Activated CD8-positive, alpha-beta memory T cell treated with anti-CD3 and anti-CD28 coated beads, Interleukin-2, amount 50 U/mL, for 48 hours (primary cell): ENCODE results near the gene SLFN13.
A peak's percentile ranks its signal among the peaks of the same experiment; 100 is the strongest.
"Not testable (repeated sequence)": the region's sequence is repeated elsewhere in the genome, so short reads cannot be mapped to it uniquely, and the experiment has no call there.

Source experiments
- DNase-seq: peaks from one replicate; pipeline ENCODE4 v3.0.0-alpha.2; 2020

Gene SLFN13, protein sequence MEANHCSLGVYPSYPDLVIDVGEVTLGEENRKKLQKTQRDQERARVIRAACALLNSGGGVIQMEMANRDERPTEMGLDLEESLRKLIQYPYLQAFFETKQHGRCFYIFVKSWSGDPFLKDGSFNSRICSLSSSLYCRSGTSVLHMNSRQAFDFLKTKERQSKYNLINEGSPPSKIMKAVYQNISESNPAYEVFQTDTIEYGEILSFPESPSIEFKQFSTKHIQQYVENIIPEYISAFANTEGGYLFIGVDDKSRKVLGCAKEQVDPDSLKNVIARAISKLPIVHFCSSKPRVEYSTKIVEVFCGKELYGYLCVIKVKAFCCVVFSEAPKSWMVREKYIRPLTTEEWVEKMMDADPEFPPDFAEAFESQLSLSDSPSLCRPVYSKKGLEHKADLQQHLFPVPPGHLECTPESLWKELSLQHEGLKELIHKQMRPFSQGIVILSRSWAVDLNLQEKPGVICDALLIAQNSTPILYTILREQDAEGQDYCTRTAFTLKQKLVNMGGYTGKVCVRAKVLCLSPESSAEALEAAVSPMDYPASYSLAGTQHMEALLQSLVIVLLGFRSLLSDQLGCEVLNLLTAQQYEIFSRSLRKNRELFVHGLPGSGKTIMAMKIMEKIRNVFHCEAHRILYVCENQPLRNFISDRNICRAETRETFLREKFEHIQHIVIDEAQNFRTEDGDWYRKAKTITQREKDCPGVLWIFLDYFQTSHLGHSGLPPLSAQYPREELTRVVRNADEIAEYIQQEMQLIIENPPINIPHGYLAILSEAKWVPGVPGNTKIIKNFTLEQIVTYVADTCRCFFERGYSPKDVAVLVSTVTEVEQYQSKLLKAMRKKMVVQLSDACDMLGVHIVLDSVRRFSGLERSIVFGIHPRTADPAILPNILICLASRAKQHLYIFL

DNA sequence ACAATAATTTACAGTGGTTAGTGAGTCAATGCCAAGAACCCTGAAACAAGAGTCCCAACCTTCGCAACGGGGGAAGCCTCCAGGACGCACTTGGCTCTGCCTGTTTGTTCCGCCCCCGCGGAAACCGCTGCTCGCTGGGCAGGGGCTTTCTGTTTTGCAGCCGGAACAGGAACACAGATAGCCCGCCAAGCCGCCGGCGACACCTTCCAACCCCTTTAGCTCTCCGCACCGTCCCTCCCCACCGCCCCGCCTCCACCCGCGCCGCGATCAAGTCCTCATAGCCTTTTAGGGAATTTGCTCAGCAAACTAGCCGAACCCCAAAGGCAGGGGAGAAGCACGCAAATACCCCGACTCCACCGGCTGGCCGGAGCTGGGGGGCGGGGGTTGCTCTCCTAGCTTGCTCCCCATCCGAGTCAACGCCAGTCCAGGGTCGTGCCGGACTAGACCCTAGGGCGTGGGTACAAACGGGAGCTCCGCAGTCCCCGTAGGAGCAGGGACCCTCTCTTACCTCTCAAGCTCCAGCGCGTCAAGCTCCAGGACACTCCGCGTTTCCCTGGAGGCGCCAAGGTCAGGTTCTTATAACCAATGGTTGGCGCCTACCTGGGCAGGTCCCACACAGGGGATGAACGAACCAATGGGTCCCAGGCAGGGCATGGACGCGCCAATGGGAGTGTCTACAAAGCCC, at the start of gene SLFN13:
Gene SLFN13, minus strand, starts transcription at position 553 of the 685 bp plus-strand sequence. CDS start 3,086 bp downstream, outside the sequence.
- peak; percentile 95 for DNase-seq

DNA sequence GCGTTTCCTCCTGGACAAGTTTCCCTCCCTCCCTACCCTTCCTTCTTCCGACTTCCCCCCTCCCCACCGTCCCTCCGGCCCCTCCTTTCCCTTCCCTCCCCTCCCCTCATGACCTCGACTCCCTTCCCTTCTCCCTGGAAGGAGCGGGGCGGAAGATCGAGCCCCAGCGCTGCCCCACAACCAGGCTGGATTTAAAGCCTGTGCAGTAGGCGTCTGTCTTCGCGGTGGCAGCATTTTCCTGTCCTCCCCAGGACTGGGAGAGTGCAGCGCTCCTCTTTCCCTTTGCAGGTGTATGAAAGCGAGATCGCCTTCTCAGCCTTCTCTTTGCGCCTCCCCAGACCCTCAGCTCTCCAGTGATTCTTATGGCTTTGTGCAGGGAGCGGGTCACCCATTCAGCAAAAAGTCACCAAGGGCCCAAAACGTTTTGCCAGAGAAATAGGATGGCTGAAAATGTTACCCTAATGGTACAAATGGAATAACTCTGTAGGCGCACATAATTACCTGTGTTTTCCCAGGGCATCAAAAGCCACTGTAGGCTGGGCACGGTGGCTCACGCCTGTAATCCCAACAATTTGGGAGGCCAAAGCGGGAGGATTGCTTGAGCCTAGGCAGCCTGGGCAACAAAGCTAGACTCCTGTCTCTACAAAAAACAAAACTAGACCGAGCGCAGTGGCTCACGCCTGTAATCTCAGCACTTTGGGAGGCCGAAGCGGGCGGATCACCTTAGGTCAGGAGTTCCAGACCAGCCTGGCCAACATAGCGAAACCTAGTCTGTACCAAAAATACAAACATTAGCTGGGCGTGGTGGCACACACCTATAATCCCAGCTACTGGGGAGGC, 48.1 kb upstream of the SLFN13 start:
- DNase-seq: no peak

DNA sequence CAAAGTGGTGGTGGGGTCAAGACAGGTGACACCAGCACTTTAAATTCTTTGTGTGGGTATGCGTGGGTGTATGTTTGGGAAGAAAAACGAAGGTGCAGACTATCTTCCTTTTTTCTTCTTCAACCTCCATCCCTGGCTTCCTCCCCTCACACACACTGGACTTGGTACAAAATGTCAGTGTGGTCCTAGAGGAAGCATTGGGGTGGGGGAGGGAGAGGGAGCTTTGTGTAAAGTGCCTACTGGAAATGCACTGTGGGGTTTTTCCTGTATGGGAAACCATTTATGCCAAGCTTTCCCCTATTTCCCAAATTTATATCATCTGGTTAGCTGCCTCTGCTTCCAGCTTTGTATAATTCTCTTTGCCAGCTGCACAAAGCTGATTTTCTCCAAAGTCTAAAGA, 44.5 kb upstream of the SLFN13 start:
- no peak for DNase-seq

DNA sequence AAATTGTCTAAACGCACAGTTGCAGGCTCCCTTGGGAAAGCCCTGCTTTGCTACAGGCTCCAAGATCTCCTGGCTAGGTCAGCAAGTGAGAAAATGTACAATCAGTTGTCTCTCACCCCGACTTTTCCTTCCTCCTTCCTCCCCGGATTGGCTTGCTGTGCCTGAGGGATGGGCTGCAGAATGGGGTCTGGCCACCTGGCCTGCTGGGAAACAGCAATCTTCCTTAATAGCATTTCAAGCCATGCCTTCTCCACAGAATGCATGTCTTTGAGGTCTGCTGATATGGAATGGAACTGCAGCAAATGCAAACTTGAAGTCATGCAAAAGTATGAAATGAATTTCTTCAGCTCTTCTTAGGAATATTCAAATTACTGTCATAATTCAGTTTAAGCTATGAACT, 42.9 kb upstream of the SLFN13 start:
- DNase-seq: no peak

DNA sequence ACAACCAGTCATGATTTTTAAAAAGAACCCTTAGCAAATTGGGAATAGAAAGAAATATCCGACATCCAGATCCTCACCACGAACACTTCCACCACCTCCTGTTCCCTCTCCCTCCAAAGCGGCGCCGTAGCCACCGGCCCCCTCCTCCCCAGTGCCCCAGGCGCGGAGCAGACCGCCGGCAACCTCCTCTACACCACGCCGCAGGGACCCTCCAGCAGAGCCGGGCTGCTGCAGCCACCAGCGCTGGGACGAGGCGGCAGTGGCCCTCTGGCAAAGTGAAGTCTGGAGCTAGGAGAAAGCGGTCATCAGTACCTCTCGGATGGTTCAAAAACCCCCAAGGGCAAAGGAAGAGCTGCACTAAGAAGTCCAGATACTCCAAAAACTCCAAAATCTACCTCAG, 41.4 kb upstream of the SLFN13 start:
- DNase-seq: no peak

DNA sequence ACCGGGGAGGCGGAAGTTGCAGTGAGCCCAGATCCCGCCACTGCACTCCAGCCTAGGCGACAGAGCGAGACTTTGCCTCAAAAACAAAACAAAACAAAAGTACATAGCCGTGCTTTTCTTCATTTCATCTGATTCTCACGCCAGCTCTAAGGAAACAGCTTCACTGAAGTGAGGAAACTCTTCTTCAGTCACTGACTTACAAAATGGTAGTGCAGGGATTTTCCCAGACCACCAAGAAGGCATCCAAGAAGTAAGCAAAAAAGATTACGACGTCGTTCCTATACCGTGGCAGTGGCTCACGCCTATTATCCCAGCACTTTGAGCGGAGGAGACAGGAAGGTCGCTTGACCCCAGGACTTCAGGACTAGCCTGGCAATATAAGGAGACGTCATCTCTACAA, 40.4 kb upstream of the SLFN13 start:
- no peak for DNase-seq

DNA sequence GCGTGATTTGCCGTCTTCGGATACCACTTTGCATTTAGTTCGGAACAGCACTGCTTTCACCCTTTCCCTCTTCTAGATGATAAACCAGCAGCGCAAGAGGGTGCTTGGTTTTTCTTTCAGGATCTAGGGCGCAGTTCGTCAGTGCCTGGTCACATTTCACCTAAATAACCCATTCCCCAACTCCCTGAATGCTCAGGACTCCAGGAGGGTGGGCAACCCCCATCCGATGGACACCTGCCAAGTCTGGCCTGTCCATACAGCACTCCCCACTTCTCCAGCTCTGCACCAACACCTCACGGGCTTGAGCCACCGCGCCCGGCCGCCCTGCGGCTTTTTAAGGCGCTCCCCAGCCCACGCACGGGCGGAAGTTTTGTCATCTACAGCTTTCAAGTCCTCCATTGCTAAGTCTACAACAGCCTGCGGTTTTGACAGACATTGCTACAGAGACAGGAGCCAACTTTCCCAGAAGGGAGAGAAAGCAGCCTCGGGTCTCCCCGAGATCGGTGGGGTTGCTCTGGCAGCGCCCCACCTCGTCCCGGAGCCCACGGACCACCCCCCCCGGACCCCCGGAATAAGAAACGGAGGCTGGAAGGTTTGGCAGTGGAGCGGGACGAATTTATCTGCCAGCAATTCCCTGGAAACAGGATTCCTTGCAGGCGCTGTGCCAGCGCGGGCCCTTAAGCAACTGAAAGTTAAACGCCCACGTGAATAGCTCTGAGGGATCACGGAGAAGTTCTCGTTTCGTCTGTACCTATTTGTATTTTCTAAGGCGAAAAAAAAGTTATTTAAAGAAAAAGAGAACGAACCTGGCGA, 38.6 kb upstream of the SLFN13 start:
- DNase-seq: peak; percentile 91

DNA sequence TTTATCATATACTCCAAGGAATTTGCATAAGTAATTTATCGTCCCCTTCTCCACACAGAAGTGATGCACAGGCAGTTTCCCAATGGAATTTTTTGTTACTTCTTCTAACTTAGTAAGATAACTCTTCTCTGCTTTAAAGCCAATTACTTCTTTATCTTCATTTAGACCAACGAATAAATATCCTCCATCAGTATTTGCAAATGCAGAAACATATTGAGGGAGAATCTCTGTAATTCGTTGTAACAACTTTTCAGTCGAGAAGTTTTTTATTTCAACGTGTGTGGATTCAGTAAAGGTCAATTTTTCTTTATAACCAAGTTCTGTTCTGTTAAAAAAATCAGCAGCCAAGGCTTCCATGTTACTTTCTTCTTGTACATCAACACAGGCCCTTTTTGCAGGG, 30.7 kb upstream of the SLFN13 start:
- DNase-seq: no peak

DNA sequence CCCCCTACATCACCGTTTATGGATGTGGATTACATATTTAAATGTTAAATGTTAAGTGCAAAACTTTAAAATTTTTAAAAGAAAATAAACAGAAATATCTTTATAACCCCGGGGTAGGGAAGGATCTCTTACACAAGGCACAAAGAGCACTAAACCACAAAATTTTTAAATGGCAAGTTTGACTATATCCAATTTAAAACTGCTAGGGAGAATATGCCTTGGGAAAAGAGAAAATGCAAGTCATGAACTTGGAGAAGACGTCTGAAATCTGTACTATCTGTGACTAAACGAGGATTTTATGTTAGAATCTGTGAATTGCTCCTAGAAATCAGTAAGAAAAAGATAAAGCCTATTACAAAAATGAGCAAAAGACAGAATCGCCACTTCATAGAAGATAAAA, 28.7 kb upstream of the SLFN13 start:
- DNase-seq: no peak

DNA sequence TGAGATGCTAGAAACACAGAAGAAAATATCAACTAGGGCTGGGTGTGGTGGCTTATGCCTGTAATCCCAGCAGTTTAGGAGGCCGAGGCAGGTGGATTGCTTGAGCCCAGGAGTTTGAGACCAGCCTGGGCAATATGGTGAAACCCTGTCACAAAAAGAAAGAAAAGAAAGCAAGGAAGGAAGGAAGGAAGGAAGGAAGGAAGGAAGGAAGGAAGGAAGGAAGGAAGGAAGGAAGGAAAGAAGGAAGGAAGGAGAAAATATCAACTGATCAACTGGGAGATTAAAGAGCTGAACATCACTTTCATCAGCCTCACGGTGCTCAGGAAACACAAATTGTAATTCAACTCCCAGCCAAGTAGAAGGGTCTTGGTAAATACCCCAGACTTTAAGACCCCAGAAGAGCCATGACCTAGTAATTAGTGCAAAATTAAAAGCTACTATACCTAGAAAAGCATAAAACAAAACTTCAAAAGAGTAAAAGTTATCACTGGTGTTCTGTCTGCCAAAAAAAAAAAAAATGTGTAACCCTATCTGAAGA, 27.8 kb upstream of the SLFN13 start:
- no peak for DNase-seq

DNA sequence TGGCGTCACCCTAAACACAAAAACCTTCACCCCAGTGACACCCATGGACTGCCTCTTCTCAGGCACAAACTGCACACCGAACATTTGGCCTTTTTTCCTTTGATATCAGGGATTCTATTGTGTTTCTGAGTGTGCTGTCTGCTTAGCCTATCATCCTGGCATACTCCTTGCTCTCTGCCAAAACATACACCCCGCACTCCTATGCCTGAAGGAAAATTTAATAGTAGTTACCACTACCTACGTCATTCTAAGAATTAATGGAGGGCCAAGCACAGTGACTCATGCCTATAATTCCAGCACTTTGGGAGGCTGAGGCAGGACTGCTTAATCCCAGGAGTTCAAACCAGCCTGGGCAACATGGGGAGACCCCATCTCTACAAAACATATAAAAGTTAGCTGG, 19.9 kb upstream of the SLFN13 start:
- DNase-seq: no peak

DNA sequence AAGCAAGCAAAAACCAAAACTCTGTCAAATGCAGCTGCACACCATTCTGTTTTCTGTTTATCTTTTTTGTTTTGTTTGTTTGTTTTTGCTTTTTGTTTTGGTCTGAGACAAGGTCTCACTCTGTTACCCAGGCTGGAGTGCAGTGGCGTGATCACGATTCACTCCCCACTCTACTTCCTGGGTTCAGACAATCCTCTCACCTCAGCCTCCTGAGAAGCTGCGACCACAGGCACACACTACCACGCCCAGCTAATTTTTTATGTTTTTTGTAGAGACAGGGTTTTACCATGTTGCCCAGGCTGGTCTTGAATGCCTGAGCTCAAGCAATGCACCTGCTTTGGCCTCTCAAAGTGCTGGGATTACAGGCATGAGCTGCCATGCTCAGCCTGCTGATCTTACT, 19.3 kb upstream of the SLFN13 start:
- no peak for DNase-seq

DNA sequence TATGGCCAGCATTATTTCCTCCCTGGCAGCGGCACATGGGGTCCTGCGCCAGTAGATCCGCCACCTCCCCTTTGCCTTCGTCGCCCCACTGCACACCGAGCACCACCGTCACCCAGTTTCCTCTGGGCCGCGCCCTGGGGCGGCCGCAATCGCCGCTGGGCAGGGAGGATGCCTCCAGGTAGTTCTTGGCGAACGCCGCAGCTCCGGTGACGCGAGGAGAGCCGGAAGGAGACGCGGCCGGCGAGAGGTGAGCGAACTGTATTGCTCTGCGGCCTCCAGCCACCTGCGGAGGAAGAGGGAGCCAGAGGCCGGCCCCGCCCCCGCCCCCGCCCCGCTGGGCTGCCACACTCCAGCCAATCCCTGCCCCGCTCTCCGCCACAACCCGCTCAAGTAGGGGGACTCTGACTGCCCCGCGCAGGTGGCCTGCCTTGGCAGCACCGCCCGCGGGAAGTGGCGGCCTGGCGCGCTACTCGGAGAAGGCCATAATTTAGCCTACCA, 11.8 kb upstream of the SLFN13 start:
- peak; percentile 76 for DNase-seq

DNA sequence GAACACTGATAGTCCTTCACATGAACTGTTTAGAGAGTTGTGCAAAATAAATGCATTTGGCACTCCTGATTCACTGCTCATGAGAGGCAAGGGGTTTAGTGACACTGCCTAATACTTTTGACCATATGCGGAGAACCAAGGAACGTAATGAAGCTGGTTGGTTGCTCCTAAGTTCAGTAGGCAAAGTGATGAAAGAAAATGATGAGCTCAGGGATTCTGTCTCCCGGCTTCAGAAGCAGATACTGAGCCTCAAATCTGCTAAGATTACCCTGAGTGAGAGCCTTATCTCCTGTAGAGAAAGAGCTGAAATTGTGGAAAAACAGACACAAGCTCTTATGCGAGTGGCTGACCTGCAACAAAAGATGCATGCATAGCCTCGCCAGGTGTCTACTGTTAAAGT, 5.5 kb upstream of the SLFN13 start:
- DNase-seq: not testable (repeated sequence)

DNA sequence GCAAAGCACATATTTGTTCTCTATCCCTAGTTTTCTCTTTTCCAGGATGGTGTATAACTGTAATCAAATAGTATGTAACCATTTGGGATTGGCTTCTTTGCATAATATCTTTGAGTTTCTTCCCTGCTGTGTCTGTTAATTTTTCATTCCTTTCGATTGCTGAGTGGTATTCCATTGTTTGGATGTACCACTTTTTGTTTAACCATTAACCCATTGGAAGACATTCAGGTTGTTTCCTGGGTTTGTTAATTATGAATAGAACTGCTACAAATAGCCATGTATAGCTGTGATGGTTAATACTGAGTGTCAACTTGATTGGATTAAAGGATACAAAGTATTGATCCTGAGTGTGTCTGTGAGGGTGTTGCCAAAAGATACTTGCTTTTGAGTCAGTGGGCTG, 4.6 kb upstream of the SLFN13 start:
- DNase-seq: no peak

DNA sequence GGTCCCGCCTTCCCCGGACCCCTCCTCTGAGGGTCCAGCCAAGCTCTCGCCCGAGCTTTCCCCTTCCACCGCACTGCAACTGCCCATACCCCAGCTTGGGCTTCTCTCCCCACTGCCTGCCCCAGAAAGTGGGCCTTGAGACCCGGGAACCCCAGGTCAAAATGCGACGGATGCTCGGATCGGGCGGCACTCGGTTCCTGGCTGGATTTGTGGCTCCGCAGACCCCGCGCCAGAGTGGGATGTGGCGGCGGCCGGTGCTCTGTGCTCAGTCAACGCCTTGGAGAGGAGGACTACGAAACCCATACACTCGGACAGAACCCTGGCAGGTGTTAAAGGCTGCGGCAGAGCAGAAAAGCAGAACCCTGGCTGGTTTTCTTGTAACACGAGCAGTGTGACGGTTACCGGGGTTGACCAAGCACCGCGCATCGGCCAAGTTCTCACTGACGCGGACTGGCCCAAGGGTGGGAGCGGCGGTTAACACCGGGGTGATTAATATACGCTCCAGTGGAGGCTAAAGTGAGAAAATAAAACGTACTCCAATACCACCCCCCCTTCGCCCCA, 885 bp upstream of the SLFN13 start:
- DNase-seq: no peak

DNA sequence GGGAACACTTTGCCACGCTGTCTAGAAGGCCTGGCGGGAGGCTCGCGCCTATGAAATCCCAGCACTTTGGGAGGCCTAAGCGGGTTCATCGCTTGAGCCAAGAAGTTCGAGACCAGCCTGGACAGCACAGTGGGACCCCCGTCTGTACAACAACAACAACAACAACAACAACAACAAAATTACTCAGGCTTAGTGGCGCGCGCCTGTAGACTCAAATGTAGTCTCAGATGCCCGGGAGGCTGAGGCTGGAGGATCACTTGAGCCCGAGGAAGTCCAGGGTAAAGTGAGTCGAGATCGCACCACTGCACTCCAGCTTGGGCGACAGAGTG, 297 bp upstream of the SLFN13 start:
- no peak for DNase-seq

DNA sequence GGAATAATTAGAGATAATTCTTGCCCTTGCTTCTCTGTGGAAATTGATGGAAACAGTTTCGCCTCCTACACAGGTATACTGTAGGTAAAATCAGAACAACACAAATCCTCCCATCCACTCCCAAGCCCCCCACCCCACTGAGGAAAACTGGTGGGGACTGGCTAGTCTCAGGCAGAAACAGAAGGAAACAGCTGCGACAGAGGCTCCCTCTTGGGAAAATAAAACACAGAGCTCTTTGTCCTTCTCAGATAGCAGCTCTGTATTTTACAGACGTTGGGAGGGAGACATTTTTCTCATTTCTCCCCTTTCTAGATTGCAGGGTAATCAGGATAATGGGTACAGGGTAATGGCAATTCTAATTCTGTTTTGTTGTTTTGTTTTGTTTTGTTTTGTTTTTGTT, 1.1 kb downstream of the SLFN13 start:
- DNase-seq: no peak

DNA sequence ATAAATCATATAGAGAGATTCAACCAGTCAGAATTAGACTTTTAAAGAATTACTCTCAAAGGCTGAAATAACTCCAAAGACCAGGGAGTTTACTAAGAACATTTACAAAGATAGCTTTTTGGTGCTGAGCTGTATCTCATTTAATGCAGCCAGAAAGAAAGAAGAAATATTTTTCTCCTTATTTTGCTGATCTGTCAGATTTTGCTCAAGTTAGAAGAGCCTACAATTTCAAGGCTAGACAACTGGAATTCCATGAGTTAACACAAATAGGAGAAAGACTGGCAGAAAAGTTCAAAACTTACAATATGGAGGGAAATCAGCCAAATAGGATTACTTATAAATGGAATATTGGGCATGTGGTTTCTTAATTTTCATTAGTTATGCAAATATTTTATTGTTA, 10.1 kb downstream of the SLFN13 start:
- no peak for DNase-seq

DNA sequence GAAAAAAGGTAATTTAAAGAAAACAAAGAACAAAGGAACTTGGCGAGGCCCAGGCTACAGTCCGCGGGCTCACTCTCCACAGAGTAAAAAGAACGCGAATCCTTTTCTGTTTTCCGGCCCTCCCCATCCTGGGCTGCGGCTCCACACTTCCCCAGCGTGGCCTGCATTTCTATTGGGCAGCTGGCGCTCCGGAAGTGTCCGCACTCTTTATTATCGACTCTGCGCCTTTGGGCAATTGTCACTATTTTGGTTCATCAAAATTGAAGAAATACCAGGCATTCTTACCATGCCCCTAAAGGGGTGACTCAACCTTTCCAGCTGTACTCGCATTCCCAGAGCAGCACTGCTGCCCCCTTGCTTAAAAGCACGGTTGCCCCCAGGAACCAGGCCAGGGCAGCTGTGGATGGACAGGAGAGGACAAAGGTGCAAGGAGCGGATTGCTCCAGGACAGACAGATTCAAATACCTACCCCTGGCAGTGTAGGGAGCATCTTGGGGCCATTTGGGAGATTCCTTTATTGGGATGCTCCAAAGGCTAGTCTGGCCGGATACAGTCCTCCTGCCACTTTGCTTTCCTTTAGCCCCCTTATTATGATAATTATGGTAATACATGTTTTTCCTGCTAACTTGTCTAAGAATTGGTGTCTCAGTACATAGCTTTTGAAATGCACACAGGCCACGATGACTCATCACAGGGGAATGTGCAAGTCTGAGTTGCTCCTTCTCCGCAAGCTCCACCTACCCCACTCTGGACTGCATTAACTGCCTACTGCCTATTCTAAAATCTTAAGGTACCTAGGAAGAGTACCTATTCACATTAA, 15.3 kb downstream of the SLFN13 start:
- peak; percentile 67 for DNase-seq
